HL-60/S4 treated with phorbol 12-myristate 13-acetate at 8.2 ng/mL for 4 days and 3 days (cell line): ENCODE results near the gene ITGA11.

ENCODE experiments used
- in situ Hi-C: fragments of 300-500 bp; cut with MboI; formaldehyde crosslinking; loops from 2 replicates; pipeline ENCODE4 v1.15.0; 2022; ENCODE audit warnings: low sequenced_read_pairs

Gene ITGA11

GRCh38 chr15:68431792-68432401 is at the start of gene ITGA11:
Gene ITGA11, minus strand, starts transcription at chr15:68432163. Its CDS starts 97 bp downstream, at chr15:68432066.
- in situ Hi-C loops: loop anchor here (25.0 kb wide), 1 partner anchor 455 kb away; no protein-coding TSS in a partner anchor

GRCh38 chr15:68481321-68481720 is 49.4 kb upstream of the ITGA11 start:
- in situ Hi-C loops: no loop called here

- in situ Hi-C loops: no loop called here
These were observed 48.3 kb upstream of the ITGA11 start for GRCh38 chr15:68480296-68480695.

- in situ Hi-C loops: no loop called here
These were observed 47.9 kb upstream of the ITGA11 start for GRCh38 chr15:68479870-68480269.

GRCh38 chr15:68479406-68479805 is 47.4 kb upstream of the ITGA11 start:
- in situ Hi-C loops: no loop called here

GRCh38 chr15:68478853-68479252 is 46.9 kb upstream of the ITGA11 start:
- in situ Hi-C loops: no loop called here

- in situ Hi-C loops: no loop called here
These were observed 43.5 kb upstream of the ITGA11 start for GRCh38 chr15:68475449-68475848.

- in situ Hi-C loops: no loop called here
These were observed 39.6 kb upstream of the ITGA11 start for GRCh38 chr15:68471541-68471940.

GRCh38 chr15:68470976-68471375 is 39.0 kb upstream of the ITGA11 start:
- in situ Hi-C loops: no loop called here

- in situ Hi-C loops: no loop called here
These were observed 38.2 kb upstream of the ITGA11 start for GRCh38 chr15:68470049-68470742.

GRCh38 chr15:68469162-68470048 is 37.4 kb upstream of the ITGA11 start:
- in situ Hi-C loops: no loop called here

GRCh38 chr15:68466876-68467275 is 34.9 kb upstream of the ITGA11 start:
- in situ Hi-C loops: no loop called here

GRCh38 chr15:68465861-68466560 is 34.0 kb upstream of the ITGA11 start:
- in situ Hi-C loops: no loop called here

- in situ Hi-C loops: no loop called here
These were observed 32.6 kb upstream of the ITGA11 start for GRCh38 chr15:68464448-68465090.

GRCh38 chr15:68463996-68464395 is 32.0 kb upstream of the ITGA11 start:
- in situ Hi-C loops: no loop called here

- in situ Hi-C loops: no loop called here
These were observed 31.5 kb upstream of the ITGA11 start for GRCh38 chr15:68463444-68463843.

GRCh38 chr15:68460166-68460565 is 28.2 kb upstream of the ITGA11 start:
- in situ Hi-C loops: no loop called here

- in situ Hi-C loops: no loop called here
These were observed 18.2 kb upstream of the ITGA11 start for GRCh38 chr15:68450192-68450591.

GRCh38 chr15:68449389-68449788 is 17.4 kb upstream of the ITGA11 start:
- in situ Hi-C loops: loop anchor here (25.0 kb wide), 1 partner anchor 438 kb away; no protein-coding TSS in a partner anchor
